OCI-LY1 (cell line): ENCODE results near the gene RARRES2.

Experiments
- H2AFZ ChIP-seq: fragments of 200-600 bp; sonication (generic), shearing (Covaris generic); 2 replicates; pipeline ENCODE4 v1.6.0; 2014; ENCODE audit warnings: antibody characterized with exemption, mild to moderate bottlenecking, low read length
- H3F3A ChIP-seq: fragments of 200-600 bp; sonication (generic), shearing (Covaris generic); 2 replicates; pipeline ENCODE4 v1.6.0; 2014; ENCODE audit warnings: mild to moderate bottlenecking, antibody characterized with exemption, low read length, moderate library complexity; ENCODE audit not compliant: insufficient read depth
- H3K27ac ChIP-seq: fragments of 200-600 bp; sonication (generic); 2 replicates; pipeline ENCODE4 v1.5.1; 2014; ENCODE audit warnings: low read length, mixed run types, mild to moderate bottlenecking, low read depth; ENCODE audit not compliant: poor library complexity, severe bottlenecking
- H3K27me3 ChIP-seq: fragments of 200-600 bp; sonication (generic); 2 replicates; pipeline ENCODE4 v1.6.0; 2014; ENCODE audit warnings: antibody characterized with exemption, mild to moderate bottlenecking, low read length, moderate library complexity; ENCODE audit not compliant: insufficient read depth
- H3K36me3 ChIP-seq: fragments of 200-600 bp; sonication (generic); 2 replicates; pipeline ENCODE4 v1.6.1; 2014; ENCODE audit warnings: mild to moderate bottlenecking, antibody characterized with exemption, low read length, moderate library complexity, mixed read lengths; ENCODE audit not compliant: insufficient read depth
- H3K4me1 ChIP-seq: fragments of 200-600 bp; sonication (generic); 2 replicates; pipeline ENCODE4 v1.5.1; 2014; ENCODE audit warnings: mild to moderate bottlenecking, low read length, moderate library complexity; ENCODE audit not compliant: insufficient read depth, severe bottlenecking
- H3K4me2 ChIP-seq: fragments of 200-600 bp; sonication (generic), shearing (Covaris generic); 2 replicates; pipeline ENCODE4 v1.6.1; 2014; ENCODE audit warnings: low read length
- H3K4me3 ChIP-seq: fragments of 200-600 bp; sonication (generic); 2 replicates; pipeline ENCODE4 v1.5.1; 2014; ENCODE audit warnings: low read length, low read depth, mild to moderate bottlenecking, mixed read lengths; ENCODE audit not compliant: poor library complexity, severe bottlenecking
- H3K79me2 ChIP-seq: fragments of 200-600 bp; shearing (Covaris generic); 2 replicates; pipeline ENCODE4 v1.6.1; 2016; ENCODE audit warnings: mixed run types, low read length, mixed read lengths; ENCODE audit not compliant: insufficient read depth
- H3K9ac ChIP-seq: fragments of 200-600 bp; sonication (generic), shearing (Covaris generic); 2 replicates; pipeline ENCODE4 v1.6.1; 2014; ENCODE audit warnings: mild to moderate bottlenecking, low read length, mixed read lengths
- H3K9me2 ChIP-seq: fragments of 200-600 bp; sonication (generic), shearing (Covaris generic); 2 replicates; pipeline ENCODE4 v1.6.1; 2014; ENCODE audit warnings: low read depth, mild to moderate bottlenecking, low read length, mixed read lengths
- H3K9me3 ChIP-seq: fragments of 200-600 bp; shearing (Covaris generic); 2 replicates; pipeline ENCODE4 v1.6.1; 2014; ENCODE audit warnings: low read length, mixed read lengths
- H4K20me1 ChIP-seq: fragments of 200-600 bp; sonication (generic), shearing (Covaris generic); 2 replicates; pipeline ENCODE4 v1.6.0; 2016; ENCODE audit warnings: mild to moderate bottlenecking, low read length; ENCODE audit not compliant: insufficient read depth
- CTCF ChIP-seq: fragments of 200-600 bp; sonication (generic), shearing (Covaris generic); IDR thresholded peaks from 2 replicates; pipeline ENCODE4 v1.5.1; 2017; ENCODE audit warnings: mild to moderate bottlenecking, antibody characterized with exemption, low read length, moderate library complexity, mixed read lengths
- EZH2 ChIP-seq: fragments of 200-600 bp; sonication (generic), shearing (Covaris generic); IDR thresholded peaks from 2 replicates; pipeline ENCODE4 v1.8.0; 2017; ENCODE audit warnings: borderline replicate concordance, mixed run types, mild to moderate bottlenecking, antibody characterized with exemption, low read length, moderate library complexity, mixed read lengths

Gene RARRES2

DNA sequence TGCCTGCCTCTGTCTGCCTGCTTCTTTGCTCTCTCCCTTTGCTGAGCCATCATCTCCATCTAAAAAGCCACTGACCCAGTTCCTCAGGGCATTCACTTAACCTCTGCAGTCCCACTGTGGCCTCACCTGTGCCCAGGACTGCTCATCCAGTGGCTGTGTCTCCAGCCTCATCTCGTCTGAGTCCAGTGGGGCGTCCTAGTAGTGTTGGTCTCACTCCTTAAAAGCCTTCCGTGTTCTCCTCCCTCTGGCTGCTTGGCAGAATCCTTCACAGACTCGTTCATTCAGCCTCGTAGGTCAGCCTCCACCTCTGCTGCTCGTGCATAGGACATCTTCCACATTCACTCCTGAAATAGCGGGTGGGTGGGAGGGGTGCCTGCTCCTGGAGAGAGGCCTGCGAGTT, 7.3 kb downstream of the RARRES2 start:
- Histone ChIP-seq H3K9me2 (no peaks in the 10 kb centered on the region), H3K36me3 (peaks cover 13% of the 10 kb centered on the region), H3K4me3 (no peak overlapping the region), H3K9ac (no peak overlapping the region), H2AFZ (no peak overlapping the region), H3K9me3 (no peaks in the 10 kb centered on the region), H4K20me1 (no peaks in the 10 kb centered on the region), H3K4me1 (no peaks in the 10 kb centered on the region), H3K4me2 (no peak overlapping the region), H3K79me2 (no peaks in the 10 kb centered on the region), H3F3A (no peaks in the 10 kb centered on the region), H3K27me3 (no peaks in the 10 kb centered on the region), H3K27ac (no peak overlapping the region)
- TF ChIP-seq CTCF (no peak), EZH2 (no peak)

- Histone ChIP-seq H4K20me1 (no peaks in the 10 kb centered on the region), H3K9me3 (no peaks in the 10 kb centered on the region), H3K9me2 (no peaks in the 10 kb centered on the region), H3K36me3 (peaks cover 17% of the 10 kb centered on the region), H2AFZ (no peak overlapping the region), H3K79me2 (no peaks in the 10 kb centered on the region), H3K4me2 (no peak overlapping the region), H3K4me1 (no peaks in the 10 kb centered on the region), H3F3A (no peaks in the 10 kb centered on the region), H3K9ac (no peak overlapping the region), H3K4me3 (no peak overlapping the region), H3K27me3 (no peaks in the 10 kb centered on the region), H3K27ac (no peak overlapping the region)
- TF ChIP-seq EZH2 (no peak), CTCF (no peak)
Measured at GRCh38 chr7:150333659-150334058, 7.8 kb downstream of the RARRES2 start.

GRCh38 chr7:150332852-150333635, 8.4 kb downstream of the RARRES2 start:
- Histone ChIP-seq H3K9me3 (no peaks in the 10 kb centered on the region), H3K4me3 (no peak overlapping the region), H3K27ac (no peak overlapping the region), H3K36me3 (peaks cover 23% of the 10 kb centered on the region), H4K20me1 (no peaks in the 10 kb centered on the region), H3F3A (no peaks in the 10 kb centered on the region), H3K4me1 (no peaks in the 10 kb centered on the region), H3K9me2 (no peaks in the 10 kb centered on the region), H3K79me2 (no peaks in the 10 kb centered on the region), H3K9ac (no peak overlapping the region), H2AFZ (no peak overlapping the region), H3K27me3 (no peaks in the 10 kb centered on the region), H3K4me2 (no peak overlapping the region)
- TF ChIP-seq CTCF = no peak
- TF ChIP-seq EZH2 = no peak
